Activated CD4-positive, alpha-beta T cell treated with anti-CD3 and anti-CD28 coated beads, Interleukin-2, amount 50 U/mL, for 24 hours (primary cell): ENCODE data around the gene NOS1.
"Not testable (repeated sequence)": the region's sequence is repeated elsewhere in the genome, so short reads cannot be mapped to it uniquely, and the experiment has no call there.

Source experiments
- DNase-seq, 2 donors: peaks; one replicate each; pipeline ENCODE4 v3.0.0-alpha.2; 2020; ENCODE audit warnings: low read depth in 1 of 2, low spot score in 1 of 2

Gene NOS1

GRCh38 chr12:117361347-117361751, at the start of gene NOS1:
NOS1 (minus strand) TSS chr12:117361626; CDS start chr12:117331069, 30,557 bp downstream.
- no peak for DNase-seq

- no peak for DNase-seq
Observed at GRCh38 chr12:117409286-117409685, 47.9 kb upstream of the NOS1 start.

DNA sequence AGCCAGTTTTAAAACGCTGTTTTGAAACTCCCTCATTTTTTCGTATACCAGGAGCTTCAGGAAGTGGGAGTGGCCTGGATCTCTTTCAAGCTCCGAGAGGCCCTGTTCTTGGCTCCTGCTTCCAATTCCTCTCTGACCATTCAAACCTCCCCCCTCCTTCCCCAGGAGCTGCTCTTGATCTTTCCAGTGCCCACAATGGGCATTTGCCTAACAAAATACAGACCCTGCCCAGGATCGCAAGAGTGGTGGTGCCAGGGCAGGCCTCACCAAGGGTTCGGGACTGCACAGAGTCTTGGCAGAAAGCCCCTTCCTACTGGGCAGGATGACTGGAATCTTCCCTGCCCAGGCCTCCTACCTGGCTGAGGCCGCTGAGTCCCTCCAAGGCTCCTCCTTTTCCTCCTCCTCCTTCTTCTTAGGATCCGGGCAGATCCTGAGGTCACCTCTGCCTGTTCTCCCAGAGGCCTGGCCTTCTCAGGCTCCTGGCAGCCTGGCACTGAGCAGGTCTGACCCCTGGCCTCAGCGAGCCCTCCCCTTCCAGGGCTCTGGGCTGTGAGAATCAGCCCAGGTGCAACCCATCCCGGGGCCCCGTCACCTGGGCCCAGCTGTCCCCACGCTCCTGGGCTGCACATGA, 46.9 kb upstream of the NOS1 start:
- DNase-seq = no peak

DNA sequence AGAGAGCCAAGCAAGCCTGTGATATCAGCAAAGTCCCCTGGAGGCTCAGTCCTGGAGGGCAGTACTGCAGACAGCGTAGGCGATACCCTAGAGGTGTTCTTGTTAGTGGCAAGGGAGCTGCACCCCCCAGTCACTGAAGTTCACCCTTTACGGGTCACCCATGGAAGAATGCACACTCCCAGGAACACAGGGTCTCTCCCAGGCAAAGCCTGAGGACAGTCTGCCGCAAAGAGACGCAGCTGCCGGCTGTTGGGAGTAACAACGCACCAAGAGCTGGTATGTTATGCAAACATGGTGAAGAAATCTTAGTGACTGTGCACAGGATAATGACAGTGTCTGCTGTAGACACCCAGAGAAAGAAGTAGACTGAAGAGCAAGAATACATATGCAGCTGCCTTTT, 43.5 kb upstream of the NOS1 start:
- no peak for DNase-seq

GRCh38 chr12:117404203-117404853, 42.9 kb upstream of the NOS1 start:
- no peak for DNase-seq

DNA sequence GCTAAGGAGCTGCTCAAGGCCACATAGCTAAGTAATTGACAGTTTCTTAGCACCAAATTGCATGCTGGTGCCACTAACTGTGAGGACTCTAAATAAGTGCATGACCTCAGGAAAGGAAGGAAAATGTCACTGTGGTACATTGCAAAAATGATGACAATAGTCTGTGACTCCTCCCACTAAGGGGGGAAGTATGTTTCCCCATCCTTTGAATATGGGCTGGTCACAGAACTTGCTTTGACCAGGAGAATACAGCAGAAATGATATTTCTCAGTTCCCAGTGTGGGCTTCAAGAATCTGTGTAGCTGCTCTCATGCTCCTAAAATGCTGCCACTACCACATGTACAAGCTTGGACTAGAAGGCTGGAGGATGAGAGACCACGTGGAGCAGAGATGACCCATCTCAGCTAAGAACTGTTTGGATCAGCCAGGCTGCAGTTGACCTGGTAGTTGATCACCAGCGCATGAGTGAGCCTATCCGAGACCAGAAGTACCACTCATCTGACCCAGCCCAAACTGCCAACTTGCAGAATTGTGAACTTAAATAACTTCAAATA, 42.2 kb upstream of the NOS1 start:
- DNase-seq = no peak

- no peak for DNase-seq
Observed at GRCh38 chr12:117402363-117402762, 40.9 kb upstream of the NOS1 start.

GRCh38 chr12:117400912-117401311, 39.5 kb upstream of the NOS1 start:
- no peak for DNase-seq

DNA sequence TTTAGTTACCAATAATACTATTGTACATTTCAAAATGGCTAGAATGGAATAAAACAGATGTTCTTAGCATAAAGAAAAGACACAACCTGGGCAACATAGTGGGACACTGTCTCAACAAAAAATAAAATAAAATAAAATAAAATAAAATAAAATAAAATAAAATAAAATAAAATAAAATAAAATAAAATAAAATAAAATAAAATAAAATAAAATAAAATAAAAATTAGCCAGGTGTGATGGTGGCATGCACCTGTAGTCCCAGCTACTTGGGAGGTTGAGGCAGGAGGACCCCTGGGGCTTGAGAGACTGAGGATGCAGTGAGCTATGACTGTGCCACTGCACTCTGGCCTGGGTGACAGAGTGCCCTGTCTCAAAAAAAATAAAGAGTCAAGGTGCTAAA, 37.1 kb upstream of the NOS1 start:
- not testable (repeated sequence) for DNase-seq

- no peak for DNase-seq
Observed at GRCh38 chr12:117395766-117396165, 34.3 kb upstream of the NOS1 start.

DNA sequence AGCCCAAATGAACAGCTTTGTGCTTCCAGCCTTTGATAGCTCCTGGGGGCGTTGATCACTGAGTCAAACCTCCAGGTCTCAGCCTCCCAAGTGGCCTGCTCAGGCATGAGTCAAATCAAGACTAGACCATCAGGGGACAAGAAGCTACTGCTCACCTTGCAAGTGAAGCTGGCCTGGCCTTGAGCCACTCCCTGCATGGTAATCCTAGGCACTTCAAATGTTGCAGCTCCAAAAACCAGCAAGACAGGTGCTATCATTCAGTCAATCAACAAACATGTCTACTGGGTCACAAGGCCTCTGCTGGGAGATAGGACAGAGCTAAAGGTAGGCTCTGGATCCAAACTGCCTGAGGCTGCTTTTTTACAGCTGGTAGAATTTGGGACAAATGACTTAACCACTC, 33.1 kb upstream of the NOS1 start:
- no peak for DNase-seq

GRCh38 chr12:117393656-117394055, 32.2 kb upstream of the NOS1 start:
- no peak for DNase-seq

DNA sequence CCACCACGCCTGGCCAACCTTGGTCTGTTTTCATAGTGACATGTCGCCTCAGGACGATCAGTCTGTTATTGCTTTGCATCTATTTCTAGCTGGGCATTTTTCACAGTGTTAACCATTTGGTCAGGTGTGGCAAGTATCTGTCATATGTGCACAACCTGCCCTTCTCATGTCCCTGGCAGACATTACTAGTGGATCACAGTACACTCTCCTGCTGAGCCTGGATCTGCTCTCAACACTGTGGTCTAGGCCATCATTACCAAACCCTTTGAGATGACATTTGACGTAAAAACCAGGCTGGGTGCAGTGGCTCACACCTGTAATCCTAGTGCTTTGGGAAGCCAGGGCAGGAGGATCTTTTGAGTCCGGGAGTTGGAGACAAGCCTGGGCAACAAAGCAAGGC, 29.4 kb upstream of the NOS1 start:
- DNase-seq = no peak

GRCh38 chr12:117388951-117389446, 27.6 kb upstream of the NOS1 start:
- no peak for DNase-seq

GRCh38 chr12:117387832-117388231, 26.4 kb upstream of the NOS1 start:
- no peak for DNase-seq

- DNase-seq = no peak
Observed at GRCh38 chr12:117384735-117385134, 23.3 kb upstream of the NOS1 start.

- DNase-seq = no peak
Observed at GRCh38 chr12:117380083-117380482, 18.7 kb upstream of the NOS1 start.

GRCh38 chr12:117377758-117378157, 16.3 kb upstream of the NOS1 start:
- no peak for DNase-seq

GRCh38 chr12:117370588-117370987, 9.2 kb upstream of the NOS1 start:
- no peak for DNase-seq

DNA sequence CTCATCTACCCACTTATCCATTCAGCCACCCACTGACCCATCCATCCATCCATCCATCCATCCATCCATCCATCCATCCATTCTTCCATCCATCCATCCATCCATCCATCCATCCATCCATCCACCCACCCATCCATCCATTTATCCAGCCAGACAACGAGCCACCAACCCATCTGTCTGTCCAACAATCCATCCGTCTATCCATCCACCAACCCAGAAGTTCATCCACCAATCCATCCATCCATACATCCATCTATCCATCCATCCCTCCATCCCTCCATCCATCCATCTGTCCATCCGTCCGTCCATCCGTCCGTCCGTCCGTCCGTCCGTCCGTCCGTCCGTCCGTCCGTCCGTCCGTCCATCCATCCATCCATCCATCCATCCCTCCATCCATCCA, 8.6 kb upstream of the NOS1 start:
- not testable (repeated sequence) for DNase-seq

- peak; percentile 2 to 25 for DNase-seq
Observed at GRCh38 chr12:117367006-117367638, 5.7 kb upstream of the NOS1 start.

- no peak for DNase-seq
Observed at GRCh38 chr12:117365049-117365616, 3.7 kb upstream of the NOS1 start.
